Neuron (in vitro differentiated cells): Measurements from ENCODE around the gene TELO2.

Experiments used
- H2AFZ ChIP-seq: one replicate; pipeline ENCODE4 v1.6.1; 2013; ENCODE audit warnings: low read depth, mild to moderate bottlenecking, inconsistent platforms, low read length, moderate library complexity
- H3K27me3 ChIP-seq: one replicate; pipeline ENCODE4 v1.6.1; 2013; ENCODE audit warnings: low read length; ENCODE audit not compliant: insufficient read depth
- H3K36me3 ChIP-seq: one replicate; pipeline ENCODE4 v1.6.1; 2013; ENCODE audit warnings: low read length; ENCODE audit not compliant: insufficient read depth
- H3K4me1 ChIP-seq: one replicate; pipeline ENCODE4 v1.6.1; 2013; ENCODE audit warnings: low read length; ENCODE audit not compliant: insufficient read depth
- H3K4me3 ChIP-seq: 2 replicates; pipeline ENCODE4 v1.5.1; 2013; ENCODE audit warnings: mild to moderate bottlenecking, low read length, moderate library complexity
- H3K9me3 ChIP-seq: one replicate; pipeline ENCODE4 v1.6.1; 2013; ENCODE audit warnings: low read length

TELO2 gene

GRCh38 chr16:1528921-1529537, 35.9 kb downstream of the TELO2 start:
- no peaks in the 10 kb centered on the region for H3K4me1 ChIP-seq

DNA sequence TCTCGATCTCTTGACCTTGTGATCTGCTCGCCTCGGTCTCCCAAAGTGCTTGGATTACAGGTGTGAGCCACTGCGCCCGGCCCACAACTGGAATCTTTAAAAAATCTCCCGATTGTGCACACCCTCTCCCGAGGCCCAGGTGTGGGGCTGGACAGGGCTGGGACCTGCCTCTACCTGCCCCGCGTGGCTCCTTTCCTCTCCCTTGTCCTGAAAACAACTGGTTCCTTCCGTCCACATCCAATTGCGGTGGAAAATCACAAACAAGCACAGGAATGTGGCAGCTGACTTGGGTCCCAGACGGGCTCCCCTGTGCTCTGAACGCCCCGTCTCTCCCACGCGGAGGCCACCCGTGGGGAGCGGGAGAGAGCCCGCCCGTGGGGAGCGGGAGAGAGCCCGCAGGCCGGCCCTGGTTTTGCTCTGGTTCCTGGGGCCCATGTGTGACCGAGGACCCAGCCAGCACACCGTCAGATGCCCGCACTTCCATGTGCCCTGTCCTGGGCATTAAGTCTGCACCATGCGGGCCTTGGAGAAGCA, 37.3 kb downstream of the TELO2 start:
- Histone ChIP-seq H3K27me3 (no peaks in the 10 kb centered on the region), H3K4me3 (no peak overlapping the region), H2AFZ (no peak overlapping the region), H3K9me3 (no peaks in the 10 kb centered on the region), H3K36me3 (peaks cover 5% of the 10 kb centered on the region), H3K4me1 (no peaks in the 10 kb centered on the region)

More at GRCh38 chr16:1528921-1529537, 35.9 kb downstream of the TELO2 start:
- Histone ChIP-seq H2AFZ (no peak overlapping the region), H3K36me3 (peaks cover 8% of the 10 kb centered on the region), H3K9me3 (no peaks in the 10 kb centered on the region), H3K4me3 (no peak overlapping the region), H3K27me3 (no peaks in the 10 kb centered on the region)

DNA sequence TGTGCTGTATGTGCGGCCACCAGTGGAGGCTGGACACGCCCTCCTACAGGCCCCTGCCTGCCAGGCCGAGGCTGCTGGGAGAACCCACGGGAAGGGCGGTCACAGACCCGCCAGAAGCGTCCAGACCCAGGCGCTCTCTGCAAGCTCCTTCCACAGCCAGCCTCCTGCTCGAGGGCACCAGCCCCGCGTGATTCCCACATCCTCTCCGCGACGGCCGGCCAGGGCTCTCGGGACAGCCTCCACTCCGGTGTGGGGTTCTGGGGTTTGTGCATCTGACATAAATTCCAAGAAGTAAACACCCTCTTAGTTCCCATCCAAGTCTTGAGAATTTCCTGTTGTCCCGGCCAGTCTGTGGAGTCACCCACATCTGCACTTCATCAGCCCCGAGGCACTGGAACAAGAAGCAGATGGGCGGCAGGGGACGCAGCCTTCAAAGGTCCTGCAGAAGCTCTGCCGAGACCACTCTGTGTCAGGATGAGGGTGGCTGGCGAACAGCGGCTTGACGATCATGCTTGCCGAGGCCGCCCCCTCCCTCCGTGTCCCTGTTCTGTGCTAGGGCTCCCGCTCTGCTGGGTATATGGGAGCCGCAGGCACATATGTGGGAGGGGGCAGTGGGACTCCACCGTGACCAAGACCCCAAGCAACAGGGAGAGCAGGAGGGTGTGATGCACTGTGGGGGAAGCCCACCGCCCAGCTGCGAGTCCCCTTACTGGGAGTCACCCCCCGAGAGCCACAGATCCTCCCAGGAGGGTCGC, 37.9 kb downstream of the TELO2 start:
- no peaks in the 10 kb centered on the region for H3K36me3 ChIP-seq
- H3K4me1 ChIP-seq = no peaks in the 10 kb centered on the region
- no peak overlapping the region for H3K4me3 ChIP-seq
- H3K9me3 ChIP-seq = no peaks in the 10 kb centered on the region
- no peaks in the 10 kb centered on the region for H3K27me3 ChIP-seq
- H2AFZ ChIP-seq = no peak overlapping the region

- Histone ChIP-seq H3K9me3 (no peaks in the 10 kb centered on the region), H3K27me3 (no peaks in the 10 kb centered on the region), H3K36me3 (no peaks in the 10 kb centered on the region), H3K4me3 (no peak overlapping the region), H3K4me1 (no peaks in the 10 kb centered on the region), H2AFZ (no peak overlapping the region)
Measured at GRCh38 chr16:1531638-1531910, 38.4 kb downstream of the TELO2 start.

DNA sequence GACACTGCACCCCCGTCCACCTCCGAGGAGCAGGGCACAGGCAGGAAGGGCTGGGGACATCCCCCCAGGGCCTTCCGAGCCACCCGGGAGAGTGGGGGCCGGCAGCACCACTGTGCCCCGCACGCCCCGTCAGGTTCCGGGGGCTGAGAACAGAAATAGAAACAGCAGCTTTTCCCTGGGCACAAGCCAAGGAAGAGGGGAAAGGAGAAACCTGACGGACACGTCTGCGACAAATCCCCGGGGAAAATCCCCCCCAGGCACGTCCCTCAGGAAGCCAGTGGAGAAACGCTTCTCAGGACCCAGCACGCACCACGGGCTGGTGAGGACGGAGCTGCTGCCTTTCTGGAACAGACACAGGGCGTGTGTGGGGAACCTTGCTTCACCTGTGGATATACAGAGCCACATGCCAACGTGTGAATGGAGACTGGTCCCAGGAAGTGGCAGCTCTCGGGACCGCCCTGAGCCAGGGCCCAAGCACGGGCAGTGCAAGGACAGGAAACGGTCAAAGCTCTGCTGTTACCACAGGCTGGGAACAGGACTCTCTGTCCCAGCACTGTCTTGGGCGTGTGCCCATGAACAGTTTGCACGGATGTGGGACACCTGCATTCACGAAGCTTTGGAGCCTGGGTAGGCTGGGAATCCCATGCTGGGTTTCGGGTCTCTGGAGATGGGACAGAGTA, 39.1 kb downstream of the TELO2 start:
- no peak overlapping the region for H2AFZ ChIP-seq
- H3K36me3 ChIP-seq = no peaks in the 10 kb centered on the region
- no peaks in the 10 kb centered on the region for H3K9me3 ChIP-seq
- H3K27me3 ChIP-seq = no peaks in the 10 kb centered on the region
- H3K4me3 ChIP-seq = no peak overlapping the region
- no peaks in the 10 kb centered on the region for H3K4me1 ChIP-seq

DNA sequence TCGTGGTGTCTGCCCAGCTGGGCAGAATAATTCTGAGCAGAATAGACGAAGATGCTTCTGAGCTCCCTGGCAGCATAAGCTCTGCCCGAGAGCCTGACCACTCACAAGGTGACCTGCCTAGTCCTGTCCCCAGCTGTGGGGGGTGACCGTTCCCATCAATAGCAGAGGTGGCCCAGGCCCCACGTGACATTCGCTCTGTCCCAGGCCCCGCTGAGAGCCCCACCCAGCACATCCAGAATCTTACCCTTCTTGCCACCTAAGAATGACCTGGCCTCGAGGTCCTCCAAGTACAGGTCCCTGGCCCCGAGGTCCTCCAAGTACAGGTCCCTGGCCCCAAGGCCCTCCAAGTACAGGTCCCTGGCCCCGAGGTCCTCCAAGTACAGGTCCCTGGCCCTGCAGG, 39.6 kb downstream of the TELO2 start:
- no peak overlapping the region for H3K4me3 ChIP-seq

GRCh38 chr16:1533443-1533951, 40.3 kb downstream of the TELO2 start, which contains the start of gene TMEM204:
TMEM204 (plus strand) TSS chr16:1533666; CDS start chr16:1534276, 610 bp downstream.
- H2AFZ ChIP-seq = no peak within 1 kb of the TSS
- H3K36me3 ChIP-seq = no peaks in the 10 kb centered on the region
- H3K9me3 ChIP-seq = no peaks in the 10 kb centered on the region
- no peaks in the 10 kb centered on the region for H3K4me1 ChIP-seq
- H3K27me3 ChIP-seq = no peaks in the 10 kb centered on the region
- no peak within 1 kb of the TSS for H3K4me3 ChIP-seq

More for the DNA sequence above, 39.6 kb downstream of the TELO2 start:
- no peak overlapping the region for H2AFZ ChIP-seq
- no peaks in the 10 kb centered on the region for H3K27me3 ChIP-seq
- H3K36me3 ChIP-seq = no peaks in the 10 kb centered on the region
- no peaks in the 10 kb centered on the region for H3K9me3 ChIP-seq
- H3K4me1 ChIP-seq = no peaks in the 10 kb centered on the region

GRCh38 chr16:1534021-1535020, 41.2 kb downstream of the TELO2 start:
- Histone ChIP-seq H2AFZ (no peak overlapping the region), H3K4me1 (no peaks in the 10 kb centered on the region), H3K4me3 (no peak overlapping the region)

GRCh38 chr16:1535391-1536291, 42.5 kb downstream of the TELO2 start:
- no peaks in the 10 kb centered on the region for H3K4me1 ChIP-seq
- no peaks in the 10 kb centered on the region for H3K27me3 ChIP-seq
- peaks cover 3% of the 10 kb centered on the region for H3K36me3 ChIP-seq
- no peak overlapping the region for H2AFZ ChIP-seq
- H3K9me3 ChIP-seq = no peaks in the 10 kb centered on the region
- no peak overlapping the region for H3K4me3 ChIP-seq

More at GRCh38 chr16:1534021-1535020, 41.2 kb downstream of the TELO2 start:
- H3K36me3 ChIP-seq = no peaks in the 10 kb centered on the region
- H3K27me3 ChIP-seq = no peaks in the 10 kb centered on the region
- H3K9me3 ChIP-seq = no peaks in the 10 kb centered on the region

DNA sequence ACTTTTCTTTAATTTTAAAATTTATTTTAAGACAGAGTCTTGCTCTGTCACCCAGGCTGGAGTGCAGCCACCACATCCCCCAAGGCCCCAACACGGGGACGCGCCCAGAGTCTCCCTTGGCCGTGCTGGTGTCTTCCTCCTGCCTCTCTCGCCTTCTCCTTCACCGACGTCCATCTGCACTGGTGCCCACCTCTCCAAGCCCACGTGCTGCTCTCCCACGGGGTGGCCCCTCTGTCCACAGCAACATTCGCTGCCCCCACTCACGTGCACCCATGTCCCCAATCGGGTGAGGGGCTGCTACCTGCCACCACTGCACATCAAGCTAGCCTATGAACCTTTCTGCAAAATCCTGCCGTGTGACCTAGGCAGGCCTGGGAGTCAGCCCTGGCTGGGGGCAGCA, 43.4 kb downstream of the TELO2 start:
- Histone ChIP-seq H3K27me3 (no peaks in the 10 kb centered on the region), H3K36me3 (peaks cover 3% of the 10 kb centered on the region), H3K4me1 (no peaks in the 10 kb centered on the region), H3K9me3 (no peaks in the 10 kb centered on the region), H3K4me3 (no peak overlapping the region), H2AFZ (no peak overlapping the region)

DNA sequence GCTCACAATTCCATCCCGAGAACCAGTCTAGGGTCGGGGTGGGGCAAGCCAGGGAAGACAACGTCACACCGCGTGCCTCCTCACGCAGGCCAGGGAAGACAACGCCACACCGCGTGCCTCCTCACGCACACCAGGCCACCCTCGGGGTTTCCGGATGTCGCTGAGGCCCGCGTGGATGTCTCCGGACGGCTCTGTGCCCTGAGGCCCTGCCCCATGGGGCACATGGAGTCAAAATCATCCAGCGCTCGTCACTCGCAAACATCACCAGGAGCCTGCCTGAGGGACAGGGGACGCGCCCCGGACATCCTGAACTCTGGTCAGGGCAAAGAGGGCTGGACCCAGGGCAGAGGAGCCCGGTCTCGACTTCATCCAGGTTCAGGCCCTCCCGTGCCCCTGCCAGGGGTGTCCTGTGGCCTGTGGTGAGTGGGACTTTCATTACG, 44.0 kb downstream of the TELO2 start:
- H2AFZ ChIP-seq = no peak overlapping the region
- no peaks in the 10 kb centered on the region for H3K9me3 ChIP-seq
- H3K4me1 ChIP-seq = no peaks in the 10 kb centered on the region
- no peaks in the 10 kb centered on the region for H3K27me3 ChIP-seq
- H3K36me3 ChIP-seq = peaks cover 3% of the 10 kb centered on the region
- H3K4me3 ChIP-seq = no peak overlapping the region
